A549 (cell line): ENCODE data around the gene RBFOX1. TPM values are rescaled to one million over a fixed set of nuclear protein-coding genes. Genes with fewer than 3 reads are reported as not detected.

Experiments used
- ATAC-seq, 2 experiments: fragments of 200-7000 bp in 1 of 2; fragments of >200 bp in 1 of 2; cut with Nextera tagmentation in 1 of 2; cut with Tn5 transposase in 1 of 2; 3 replicates each; pipeline versions ENCODE4 v1.8.0 to v1.9.1; 2018 to 2020; ENCODE audit warnings: mild to moderate bottlenecking in 1 of 2, moderate library complexity in 1 of 2
- CTCF ChIA-PET: fragments of 300-600 bp; sonication (Branson Sonifier 250); formaldehyde crosslinking; extraction: SDS; loops from one replicate; lab custom pipeline; 2021; ENCODE audit warnings: antibody characterized with exemption, inconsistent platforms; lab: Yijun Ruan, JAX
- POLR2A ChIA-PET: fragments of 350-600 bp; formaldehyde crosslinking; extraction: SDS; loops from one replicate; lab custom pipeline; 2021; ENCODE audit warnings: antibody characterized with exemption, inconsistent platforms; lab: Yijun Ruan, JAX
- DNase-seq, 2 experiments: peaks; one replicate each; pipeline versions ENCODE4 v3.0.0 to v3.0.0-alpha.2; 2011 to 2016; ENCODE audit warnings: low read depth in 1 of 2, low spot score in 1 of 2
- FAIRE-seq: peaks from 2 replicates; lab custom pipeline; 2011; peaks lifted over from hg19 to GRCh38; lab: Jason Lieb, UNC
- H3K27ac ChIP-seq, 2 experiments: fragments of >200 bp; sonication (Bioruptor Twin); formaldehyde crosslinking; 3 replicates each; pipeline ENCODE4 v1.5.1; 2016 to 2017
- H3K4me1 ChIP-seq: fragments of >200 bp; sonication (Bioruptor Twin); formaldehyde crosslinking; 3 replicates; pipeline ENCODE4 v1.6.1; 2016
- H3K4me2 ChIP-seq: fragments of >200 bp; sonication (Bioruptor Twin); formaldehyde crosslinking; 3 replicates; pipeline ENCODE4 v1.6.1; 2016
- H3K4me3 ChIP-seq: fragments of >200 bp; sonication (Bioruptor Twin); formaldehyde crosslinking; 3 replicates; pipeline ENCODE4 v1.5.1; 2016
- H3K9me3 ChIP-seq: fragments of >200 bp; sonication (Bioruptor Twin); formaldehyde crosslinking; 3 replicates; pipeline ENCODE4 v1.6.1; 2016
- CHD4 ChIP-seq: fragments of 200-600 bp; sonication (generic); IDR thresholded peaks from 2 replicates; pipeline ENCODE4 v1.6.1; 2016; ENCODE audit warnings: antibody characterized with exemption, mild to moderate bottlenecking, borderline replicate concordance
- EHF ChIP-seq: fragments of 250-450 bp; sonication (Bioruptor Pico); IDR thresholded peaks from 2 replicates; pipeline ENCODE4 v1.5.0; 2020; ENCODE audit warnings: mild to moderate bottlenecking
- ESRRA ChIP-seq: fragments of 150-350 bp; IDR thresholded peaks from 2 replicates; pipeline ENCODE4 v1.6.1; 2014; ENCODE audit warnings: mild to moderate bottlenecking, low read length, borderline replicate concordance
- FOSB ChIP-seq: fragments of 250-450 bp; sonication (Bioruptor Pico); IDR thresholded peaks from 2 replicates; pipeline ENCODE4 v1.5.0; 2020; ENCODE audit warnings: mild to moderate bottlenecking, moderate library complexity
- FOXS1 ChIP-seq: fragments of 250-450 bp; sonication (Bioruptor Pico); IDR thresholded peaks from 2 replicates; pipeline ENCODE4 v1.5.0; 2020; ENCODE audit warnings: mild to moderate bottlenecking, moderate library complexity
- HDAC2 ChIP-seq: fragments of 200-600 bp; sonication (generic); IDR thresholded peaks from 2 replicates; pipeline ENCODE4 v1.6.1; 2016
- HMGXB4 ChIP-seq: fragments of 250-450 bp; sonication (Bioruptor Pico); IDR thresholded peaks from 2 replicates; pipeline ENCODE4 v1.5.0; 2021; ENCODE audit warnings: mild to moderate bottlenecking, moderate library complexity, borderline replicate concordance
- HOXA7 ChIP-seq: fragments of 250-450 bp; sonication (Bioruptor Pico); IDR thresholded peaks from 2 replicates; pipeline ENCODE4 v1.5.0; 2020; ENCODE audit warnings: mild to moderate bottlenecking, moderate library complexity
- HOXB13 ChIP-seq: fragments of 250-450 bp; sonication (Bioruptor Pico); IDR thresholded peaks from 2 replicates; pipeline ENCODE4 v1.5.0; 2020; ENCODE audit warnings: low read depth, mild to moderate bottlenecking, moderate library complexity
- HOXB5 ChIP-seq: fragments of 250-450 bp; sonication (Bioruptor Pico); IDR thresholded peaks from 2 replicates; pipeline ENCODE4 v1.5.0; 2020; ENCODE audit warnings: mild to moderate bottlenecking, moderate library complexity
- JUN ChIP-seq, 2 experiments: fragments of >200 bp; sonication (Bioruptor Twin); formaldehyde crosslinking; IDR thresholded peaks; 2 replicates in 1 of 2; 3 replicates in 1 of 2; pipeline ENCODE4 v1.6.1; 2016 to 2017
- KDM5A ChIP-seq: fragments of 200-600 bp; sonication (generic); IDR thresholded peaks from 2 replicates; pipeline ENCODE4 v1.6.1; 2016; ENCODE audit warnings: antibody characterized with exemption, mild to moderate bottlenecking
- MAFK ChIP-seq: fragments of 450-650 bp; IDR thresholded peaks from 2 replicates; pipeline ENCODE4 v1.6.1; 2014; ENCODE audit not compliant: partially characterized antibody
- MAZ ChIP-seq: fragments of 150-350 bp; IDR thresholded peaks from 2 replicates; pipeline ENCODE4 v1.6.1; 2014; ENCODE audit warnings: antibody characterized with exemption, low read depth, low read length, borderline replicate concordance
- MYC ChIP-seq: IDR thresholded peaks from 2 replicates; pipeline ENCODE4 v1.6.1; 2012; ENCODE audit warnings: mild to moderate bottlenecking, inconsistent platforms, low read length, improper control_type of control experiment, borderline replicate concordance
- PBX3 ChIP-seq: IDR thresholded peaks from 2 replicates; pipeline ENCODE4 v1.6.1; 2012
- POLR2A ChIP-seq: IDR thresholded peaks from 2 replicates; pipeline ENCODE4 v1.6.1; 2012; ENCODE audit warnings: mild to moderate bottlenecking, low read length
- RARB ChIP-seq: fragments of 250-450 bp; sonication (Bioruptor Pico); IDR thresholded peaks from 2 replicates; pipeline ENCODE4 v1.8.0; 2021; ENCODE audit warnings: mild to moderate bottlenecking, moderate library complexity
- REST ChIP-seq: fragments of 200-600 bp; sonication (generic); IDR thresholded peaks from 2 replicates; pipeline ENCODE4 v1.6.1; 2016; ENCODE audit warnings: antibody characterized with exemption, mild to moderate bottlenecking, moderate library complexity
- RNF2 ChIP-seq: fragments of 200-600 bp; sonication (generic); IDR thresholded peaks from 2 replicates; pipeline ENCODE4 v1.6.1; 2016; ENCODE audit warnings: low read depth, mild to moderate bottlenecking, antibody characterized with exemption, moderate library complexity, borderline replicate concordance
- TFCP2L1 ChIP-seq: fragments of 250-450 bp; sonication (Bioruptor Pico); IDR thresholded peaks from 2 replicates; pipeline ENCODE4 v1.5.0; 2021; ENCODE audit warnings: mild to moderate bottlenecking
- ZC3H11A ChIP-seq: fragments of 450-650 bp; IDR thresholded peaks from 2 replicates; pipeline ENCODE4 v1.6.1; 2014; ENCODE audit warnings: antibody characterized with exemption, mild to moderate bottlenecking
- ZFP36 ChIP-seq: fragments of 450-650 bp; IDR thresholded peaks from 2 replicates; pipeline ENCODE4 v1.6.1; 2014; ENCODE audit warnings: borderline replicate concordance; ENCODE audit not compliant: partially characterized antibody
- WGBS: methylation state at CpG from one replicate; pipeline ENCODE4 v1.1.6; 2017; ENCODE audit errors: missing lambda C conversion rate; 5-methylcytosine and 5-hydroxymethylcytosine counted together
- polyA plus RNA-seq, 4 experiments: library from polyadenylated mRNA; depleted of rRNA in 3 of 4; stranded (reverse); fragments of >200 nt; fragmentation: RNase III in 1 of 4; extraction: RNeasy Plus Mini Kit Qiagen cat#74134 plus additional on column Dnase treatment in 1 of 4; gene quantifications; 2 replicates in 3 of 4; 3 replicates in 1 of 4; pipeline ENCODE4 v1.2.3, GENCODE V29; 2011 to 2017
- TF ChIP-seq, protein P1 (sequence below): fragments of >200 bp; sonication (Bioruptor Twin); formaldehyde crosslinking; IDR thresholded peaks from 2 replicates; pipeline ENCODE4 v1.6.1; 2016
- TF ChIP-seq, protein P2 (sequence below): fragments of >200 bp; sonication (Bioruptor Twin); formaldehyde crosslinking; IDR thresholded peaks from 3 replicates; pipeline ENCODE4 v1.5.1; 2016

The RBFOX1 gene
- polyA plus RNA-seq, 2 of the 4 experiments (the other 2 are of a cell fraction): not detected

GRCh38 chr16:7584561-7584960 lies 251.9 kb downstream of the RBFOX1 start:
- ChIA-PET CTCF (no interaction called here), POLR2A (no interaction called here)
- ATAC-seq: no peak

DNA sequence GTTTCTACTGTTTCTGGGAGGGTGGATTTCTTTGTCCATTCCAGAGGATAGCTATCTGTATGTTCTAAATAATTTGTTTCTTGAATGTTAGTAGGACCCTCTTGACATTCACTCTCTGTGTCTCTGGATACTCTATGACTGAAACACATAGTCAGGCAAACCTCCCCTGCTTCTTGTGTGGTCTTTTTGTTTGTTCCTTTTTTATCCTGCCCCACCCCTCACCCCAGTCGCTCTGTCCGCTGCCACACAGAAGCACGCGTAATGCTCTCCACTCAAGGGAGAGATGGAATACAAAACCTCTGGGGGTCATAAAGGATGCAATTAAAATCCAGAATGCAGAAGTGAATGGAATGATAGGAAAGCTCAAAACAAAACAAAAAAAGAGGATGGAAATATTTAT lies 253.1 kb downstream of the RBFOX1 start:
- DNase-seq (no peak), ATAC-seq (no peak), FAIRE-seq (no peak)
- TF ChIP-seq MAFK: no peak
- TF ChIP-seq ZFP36: no peak
- no peak for TF ChIP-seq REST
- no peak for TF ChIP-seq FOXS1 (CRISPR knock-in tag)
- no peak for TF ChIP-seq FOSB (CRISPR knock-in tag)
- TF ChIP-seq MAZ: no peak
- TF ChIP-seq PBX3: no peak
- TF ChIP-seq EHF (CRISPR knock-in tag): no peak
- no peak for TF ChIP-seq RARB (CRISPR knock-in tag)
- TF ChIP-seq ZC3H11A: no peak
- no peak for TF ChIP-seq HOXA7 (CRISPR knock-in tag)
- TF ChIP-seq HOXB13 (CRISPR knock-in tag): no peak
- no peak overlapping the region for H3K4me2 ChIP-seq
- H3K4me3 ChIP-seq: no peak overlapping the region
- ChIA-PET POLR2A (no interaction called here), CTCF (no interaction called here)
- no peaks in the 10 kb centered on the region for H3K9me3 ChIP-seq
- WGBS: 39% methylated on average over 4 of the region's 4 CpGs
- H3K27ac ChIP-seq: no peak overlapping the region
- H3K4me1 ChIP-seq: no peaks in the 10 kb centered on the region

More at GRCh38 chr16:7584561-7584960, 251.9 kb downstream of the RBFOX1 start:
- H3K9me3 ChIP-seq: no peaks in the 10 kb centered on the region
- H3K4me3 ChIP-seq: no peak overlapping the region
- no peak for DNase-seq
- no peak overlapping the region for H3K27ac ChIP-seq
- 37% methylated on average over 6 of the region's 6 CpGs for WGBS
- no peaks in the 10 kb centered on the region for H3K4me1 ChIP-seq
- no peak overlapping the region for H3K4me2 ChIP-seq
- no peak for FAIRE-seq
- no peak for TF ChIP-seq CHD4
- no peak for TF ChIP-seq MYC
- no peak for TF ChIP-seq JUN (IDR thresholded peaks at IDR 0.05)
- no peak for TF ChIP-seq PBX3
- TF ChIP-seq POLR2A: no peak
- no peak for TF ChIP-seq KDM5A
- TF ChIP-seq, protein P1, sequence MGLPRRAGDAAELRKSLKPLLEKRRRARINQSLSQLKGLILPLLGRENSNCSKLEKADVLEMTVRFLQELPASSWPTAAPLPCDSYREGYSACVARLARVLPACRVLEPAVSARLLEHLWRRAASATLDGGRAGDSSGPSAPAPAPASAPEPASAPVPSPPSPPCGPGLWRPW: no peak
- no peak for TF ChIP-seq RNF2
- TF ChIP-seq, protein P2, sequence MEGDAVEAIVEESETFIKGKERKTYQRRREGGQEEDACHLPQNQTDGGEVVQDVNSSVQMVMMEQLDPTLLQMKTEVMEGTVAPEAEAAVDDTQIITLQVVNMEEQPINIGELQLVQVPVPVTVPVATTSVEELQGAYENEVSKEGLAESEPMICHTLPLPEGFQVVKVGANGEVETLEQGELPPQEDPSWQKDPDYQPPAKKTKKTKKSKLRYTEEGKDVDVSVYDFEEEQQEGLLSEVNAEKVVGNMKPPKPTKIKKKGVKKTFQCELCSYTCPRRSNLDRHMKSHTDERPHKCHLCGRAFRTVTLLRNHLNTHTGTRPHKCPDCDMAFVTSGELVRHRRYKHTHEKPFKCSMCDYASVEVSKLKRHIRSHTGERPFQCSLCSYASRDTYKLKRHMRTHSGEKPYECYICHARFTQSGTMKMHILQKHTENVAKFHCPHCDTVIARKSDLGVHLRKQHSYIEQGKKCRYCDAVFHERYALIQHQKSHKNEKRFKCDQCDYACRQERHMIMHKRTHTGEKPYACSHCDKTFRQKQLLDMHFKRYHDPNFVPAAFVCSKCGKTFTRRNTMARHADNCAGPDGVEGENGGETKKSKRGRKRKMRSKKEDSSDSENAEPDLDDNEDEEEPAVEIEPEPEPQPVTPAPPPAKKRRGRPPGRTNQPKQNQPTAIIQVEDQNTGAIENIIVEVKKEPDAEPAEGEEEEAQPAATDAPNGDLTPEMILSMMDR: no peak
- TF ChIP-seq ZC3H11A: no peak
- TF ChIP-seq TFCP2L1 (CRISPR knock-in tag): no peak
- TF ChIP-seq HDAC2: no peak
- no peak for TF ChIP-seq HOXB5
- TF ChIP-seq HMGXB4 (CRISPR knock-in tag): no peak
- TF ChIP-seq ESRRA: no peak
